IMR-90 (cell line): ENCODE data around the gene NDUFB5. TPM values are rescaled to one million over a fixed set of nuclear protein-coding genes. Genes with fewer than 3 reads are reported as not detected.
A peak's percentile ranks its signal among the peaks of the same experiment; 100 is the strongest.

ENCODE experiments used
- ATAC-seq: fragments of 200-7000 bp; cut with Tn5 transposase; 2 replicates; pipeline ENCODE4 v1.9.1; 2020; ENCODE audit warnings: low read depth, mild to moderate bottlenecking, moderate library complexity
- BruUV-seq: library from RNA; stranded (reverse); fragments of 400-500 nt; replicated peaks from 2 replicates; lab custom pipeline; 2021; lab: Mats Ljungman, UMichigan
- CTCF ChIA-PET: fragments of 300-600 bp; formaldehyde crosslinking; extraction: SDS; loops from one replicate; lab custom pipeline; 2021; ENCODE audit warnings: antibody characterized with exemption; lab: Yijun Ruan, JAX
- POLR2A ChIA-PET: fragments of 300-600 bp; sonication (Branson Sonifier 250); formaldehyde crosslinking; loops from one replicate; lab custom pipeline; 2022; ENCODE audit warnings: antibody characterized with exemption; ENCODE audit not compliant: unreplicated experiment; lab: Charles Lee
- DNase-seq: peaks from one replicate; pipeline ENCODE4 v3.0.0; 2013
- H2AFZ ChIP-seq: replicated peaks from 2 replicates; pipeline ENCODE3; 2013; ENCODE audit warnings: low read length, mild to moderate bottlenecking; ENCODE audit not compliant: poor library complexity
- H2AK5ac ChIP-seq: 2 replicates; pipeline ENCODE4 v1.6.1; 2013; ENCODE audit warnings: low read depth, low read length, inconsistent platforms
- H2AK9ac ChIP-seq: replicated peaks from 2 replicates; pipeline ENCODE3; 2013; ENCODE audit warnings: mild to moderate bottlenecking, low read depth, low read length, moderate library complexity; ENCODE audit not compliant: poor library complexity
- H2BK120ac ChIP-seq: 2 replicates; pipeline ENCODE4 v1.6.1; 2013; ENCODE audit warnings: low read depth, low read length, inconsistent platforms
- H2BK15ac ChIP-seq: 3 replicates; pipeline ENCODE4 v1.6.1; 2013; ENCODE audit warnings: low read depth, low read length, inconsistent platforms
- H2BK20ac ChIP-seq: 2 replicates; pipeline ENCODE4 v1.6.1; 2013; ENCODE audit warnings: low read depth, mild to moderate bottlenecking, inconsistent platforms, low read length, moderate library complexity
- H2BK5ac ChIP-seq: 2 replicates; pipeline ENCODE4 v1.6.1; 2013; ENCODE audit warnings: mild to moderate bottlenecking, low read depth, low read length, inconsistent platforms; ENCODE audit not compliant: poor library complexity, severe bottlenecking
- H3K14ac ChIP-seq: replicated peaks from 2 replicates; pipeline ENCODE4 v1.6.1; 2013; ENCODE audit warnings: low read depth, low read length, inconsistent platforms
- H3K18ac ChIP-seq: 2 replicates; pipeline ENCODE4 v1.6.1; 2013; ENCODE audit warnings: low read depth, low read length, control low read depth
- H3K23ac ChIP-seq: 2 replicates; pipeline ENCODE4 v1.6.1; 2013; ENCODE audit warnings: low read depth, low read length, inconsistent platforms
- H3K27ac ChIP-seq: 2 replicates; pipeline ENCODE4 v1.5.1; 2013; ENCODE audit warnings: mild to moderate bottlenecking, control low read depth, low read length; ENCODE audit not compliant: insufficient read depth
- H3K27me3 ChIP-seq: 2 replicates; pipeline ENCODE4 v1.6.1; 2013; ENCODE audit warnings: low read length; ENCODE audit not compliant: control insufficient read depth, insufficient read depth
- H3K36me3 ChIP-seq: 2 replicates; pipeline ENCODE4 v1.6.1; 2013; ENCODE audit warnings: low read length, mixed read lengths; ENCODE audit not compliant: control insufficient read depth, insufficient read depth
- H3K4ac ChIP-seq: 2 replicates; pipeline ENCODE4 v1.6.1; 2013; ENCODE audit warnings: low read depth, low read length, inconsistent platforms
- H3K4me1 ChIP-seq: 2 replicates; pipeline ENCODE4 v1.6.1; 2013; ENCODE audit warnings: low read length, mixed read lengths; ENCODE audit not compliant: control insufficient read depth, insufficient read depth
- H3K4me2 ChIP-seq: 2 replicates; pipeline ENCODE4 v1.6.1; 2013; ENCODE audit warnings: low read depth, mild to moderate bottlenecking, control low read depth, low read length, moderate library complexity
- H3K4me3 ChIP-seq: 2 replicates; pipeline ENCODE4 v1.5.1; 2013; ENCODE audit warnings: low read depth, mild to moderate bottlenecking, control low read depth, low read length, moderate library complexity; ENCODE audit not compliant: insufficient read depth
- H3K56ac ChIP-seq: 2 replicates; pipeline ENCODE4 v1.6.1; 2013; ENCODE audit warnings: low read length, inconsistent platforms; ENCODE audit not compliant: insufficient read depth; ENCODE audit errors: extremely low read depth
- H3K79me1 ChIP-seq, 2 experiments: 2 replicates each; pipeline ENCODE4 v1.6.1; 2013; ENCODE audit warnings: low read length in 2 of 2, inconsistent platforms in 1 of 2, low read depth in 1 of 2
- H3K9ac ChIP-seq: 2 replicates; pipeline ENCODE4 v1.6.1; 2013; ENCODE audit warnings: low read depth, low read length, control low read depth
- H3K9me1 ChIP-seq: 2 replicates; pipeline ENCODE4 v1.6.1; 2013; ENCODE audit warnings: low read length, inconsistent platforms; ENCODE audit not compliant: insufficient read depth
- H3K9me3 ChIP-seq: 2 replicates; pipeline ENCODE4 v1.6.1; 2013; ENCODE audit warnings: low read length; ENCODE audit not compliant: control insufficient read depth, insufficient read depth
- H4K20me1 ChIP-seq: 2 replicates; pipeline ENCODE4 v1.6.1; 2013; ENCODE audit warnings: low read length, inconsistent platforms; ENCODE audit not compliant: insufficient read depth
- H4K5ac ChIP-seq: 2 replicates; pipeline ENCODE4 v1.6.1; 2013; ENCODE audit warnings: mild to moderate bottlenecking, low read depth, low read length, control low read depth
- H4K8ac ChIP-seq, 2 experiments: 2 replicates each; pipeline ENCODE4 v1.6.1; 2013; ENCODE audit warnings: low read depth in 2 of 2, low read length in 2 of 2, control low read depth in 1 of 2, inconsistent platforms in 1 of 2
- H4K91ac ChIP-seq: 2 replicates; pipeline ENCODE4 v1.6.1; 2013; ENCODE audit warnings: low read depth, low read length, inconsistent platforms; ENCODE audit not compliant: insufficient read depth
- BHLHE40 ChIP-seq: fragments of 150-350 bp; IDR thresholded peaks from 2 replicates; pipeline ENCODE4 v1.6.1; 2016; ENCODE audit warnings: mild to moderate bottlenecking, low read depth, low read length
- CEBPB ChIP-seq: IDR thresholded peaks from 2 replicates; pipeline ENCODE4 v1.6.1; 2012; ENCODE audit warnings: low read depth, low read length, improper control_type of control experiment
- CHD1 ChIP-seq: IDR thresholded peaks from 2 replicates; pipeline ENCODE4 v1.6.1; 2012; ENCODE audit warnings: low read depth, low read length, improper control_type of control experiment
- CTCF ChIP-seq: conservative IDR thresholded peaks from 2 replicates; pipeline ENCODE4 v1.5.1; 2012; ENCODE audit warnings: mild to moderate bottlenecking, low read depth, low read length, improper control_type of control experiment
- ELK1 ChIP-seq: fragments of 150-350 bp; IDR thresholded peaks from 2 replicates; pipeline ENCODE4 v1.6.1; 2016; ENCODE audit warnings: low read depth, mild to moderate bottlenecking, low read length, moderate library complexity, borderline replicate concordance
- FOS ChIP-seq: fragments of 150-350 bp; IDR thresholded peaks from 2 replicates; pipeline ENCODE4 v1.6.1; 2016; ENCODE audit warnings: low read depth, low read length
- MAFK ChIP-seq: IDR thresholded peaks from 2 replicates; pipeline ENCODE4 v1.6.1; 2012; ENCODE audit warnings: low read depth, low read length, improper control_type of control experiment
- MAZ ChIP-seq: IDR thresholded peaks from 2 replicates; pipeline ENCODE4 v1.6.1; 2012; ENCODE audit warnings: low read depth, mild to moderate bottlenecking, low read length, improper control_type of control experiment, moderate library complexity, borderline replicate concordance
- MXI1 ChIP-seq: IDR thresholded peaks from 2 replicates; pipeline ENCODE4 v1.6.1; 2012; ENCODE audit warnings: low read depth, mild to moderate bottlenecking, low read length, moderate library complexity, borderline replicate concordance
- NFE2L2 ChIP-seq: fragments of 150-350 bp; IDR thresholded peaks from 2 replicates; pipeline ENCODE4 v1.6.1; 2016; ENCODE audit warnings: low read depth, mild to moderate bottlenecking, low read length
- POLR2A ChIP-seq: IDR thresholded peaks from 2 replicates; pipeline ENCODE4 v1.6.1; 2012; ENCODE audit warnings: mild to moderate bottlenecking, low read depth, low read length
- RAD21 ChIP-seq: IDR thresholded peaks from 2 replicates; pipeline ENCODE4 v1.6.1; 2012; ENCODE audit warnings: low read length, improper control_type of control experiment
- RCOR1 ChIP-seq: IDR thresholded peaks from 2 replicates; pipeline ENCODE4 v1.6.1; 2012; ENCODE audit warnings: mild to moderate bottlenecking, low read length, improper control_type of control experiment; ENCODE audit not compliant: insufficient replicate concordance
- RFX5 ChIP-seq: IDR thresholded peaks from 2 replicates; pipeline ENCODE4 v1.8.0; 2012; ENCODE audit warnings: low read depth, mild to moderate bottlenecking, low read length, moderate library complexity
- SMC3 ChIP-seq: fragments of 150-350 bp; IDR thresholded peaks from 2 replicates; pipeline ENCODE4 v1.6.1; 2016; ENCODE audit warnings: low read depth, mild to moderate bottlenecking, antibody characterized with exemption, low read length, moderate library complexity
- USF2 ChIP-seq: fragments of 150-350 bp; IDR thresholded peaks from 2 replicates; pipeline ENCODE4 v1.6.1; 2017; ENCODE audit warnings: mild to moderate bottlenecking, antibody characterized with exemption, low read length, low read depth
- WGBS, 2 experiments: methylation state at CpG; one replicate each; pipeline versions ENCODE4 v1.1.5 to v1.1.7; 2013; ENCODE audit warnings: missing lambda C conversion rate in 2 of 2; ENCODE audit not compliant: insufficient read length in 1 of 2; ENCODE audit errors: extremely low coverage in 2 of 2; 5-methylcytosine and 5-hydroxymethylcytosine counted together
- dilution Hi-C: fragments of 300-500 bp; cut with HindIII; formaldehyde crosslinking; loops from one replicate; pipeline ENCODE4 v1.14.3; 2018; ENCODE audit warnings: low sequenced_read_pairs; ENCODE audit not compliant: unreplicated experiment
- in situ Hi-C: fragments of 300-500 bp; cut with MboI; formaldehyde crosslinking; loops from 3 replicates; pipeline ENCODE4 v1.14.3; 2019; ENCODE audit warnings: low sequenced_read_pairs, inconsistent platforms, mixed read lengths
- intact Hi-C: fragments of 100-400 bp; cut with micrococcal nuclease; formaldehyde crosslinking; loops from 2 replicates; pipeline ENCODE4 v1.10.0; 2022
- polyA plus RNA-seq, 3 experiments: library from polyadenylated mRNA; depleted of rRNA; stranded (reverse); fragments of >200 nt; gene quantifications; 2 replicates each; pipeline ENCODE4 v1.2.3, GENCODE V29; 2012; ENCODE audit warnings: low replicate concordance in 1 of 3
- total RNA-seq: library from RNA; depleted of rRNA; stranded (reverse); fragments of >200 nt; gene quantifications from 2 replicates; pipeline ENCODE4 v1.2.3, GENCODE V29; 2012

NDUFB5 gene
- total and polyA plus RNA-seq, 2 of the 4 experiments (the other 2 are of a cell fraction): 17.2 to 29.3 TPM

GRCh38 chr3:179591313-179591712, 13.3 kb upstream of the NDUFB5 start:
- Histone ChIP-seq H4K20me1 (no peaks in the 10 kb centered on the region; the same call in 1 of the 2 replicates), H3K9me1 (peaks cover 3% of the 10 kb centered on the region; the same call in 1 of the 2 replicates), H4K8ac (no peak overlapping the region), H2BK15ac (no peak overlapping the region), H3K4me3 (no peak overlapping the region), H3K18ac (no peak overlapping the region), H3K36me3 (peaks cover 30% of the 10 kb centered on the region), H3K9ac (no peak overlapping the region), H2BK5ac (no peak overlapping the region), H3K56ac (no peak overlapping the region), H3K9me3 (no peaks in the 10 kb centered on the region), H2BK20ac (no peak overlapping the region), H3K4me1 (peaks cover 2% of the 10 kb centered on the region; the same call in 1 of the 2 replicates), H4K91ac (no peak overlapping the region), H3K79me1 (peaks cover 1 to 4% of the 10 kb centered on the region in 2 experiments; a peak in 2 of 4 replicates), H2AFZ (no peak overlapping the region), H3K23ac (no peak overlapping the region), H3K14ac (no peak overlapping the region), H3K27ac (peak overlapping the region; percentile 82; the same call in 1 of the 2 replicates), H3K4ac (no peak overlapping the region), H2AK5ac (no peak overlapping the region), H3K4me2 (no peak overlapping the region; the same call in 1 of the 2 replicates), H2BK120ac (no peak overlapping the region), H4K5ac (no peak overlapping the region), H2AK9ac (no peak overlapping the region), H3K27me3 (no peaks in the 10 kb centered on the region)
- intact Hi-C loops: no loop called here
- in situ Hi-C loops: loop anchor here (25.0 kb wide), 1 partner anchor 1371 kb away; no protein-coding TSS in a partner anchor
- peak; percentile 65 for DNase-seq
- ATAC-seq: peak; percentile 91
- ChIA-PET CTCF (interaction anchor here (0.6 kb wide), 1 partner anchor 50 kb away, joined by 9 read pairs; no protein-coding TSS in a partner anchor), POLR2A (no interaction called here)
- TF ChIP-seq POLR2A: no peak
- TF ChIP-seq MAFK: no peak
- no peak for TF ChIP-seq BHLHE40
- TF ChIP-seq FOS: no peak
- no peak for TF ChIP-seq RAD21
- no peak for TF ChIP-seq CEBPB
- TF ChIP-seq RCOR1: no peak
- TF ChIP-seq MAZ: no peak
- no peak for TF ChIP-seq MXI1
- no peak for TF ChIP-seq ELK1
- no peak for TF ChIP-seq RFX5
- no peak for TF ChIP-seq USF2
- no peak for TF ChIP-seq CHD1
- TF ChIP-seq NFE2L2: no peak
- TF ChIP-seq SMC3: no peak
- no peak for TF ChIP-seq CTCF
- dilution Hi-C loops: no loop called here
- no TSS peak for BruUV-seq
- WGBS, 2 experiments: no CpG with 5 or more reads among the region's 1 CpG
